HUES6 (cell line): ENCODE data around the gene MAGED4.

Source experiments
- H3K27ac ChIP-seq: 2 replicates; pipeline ENCODE4 v1.7.0; 2013; ENCODE audit warnings: low read depth, mild to moderate bottlenecking, low read length, inconsistent platforms
- H3K27me3 ChIP-seq: 2 replicates; pipeline ENCODE4 v1.6.1; 2013; ENCODE audit warnings: low read length; ENCODE audit not compliant: control insufficient read depth, insufficient read depth
- H3K36me3 ChIP-seq: 2 replicates; pipeline ENCODE4 v1.6.1; 2013; ENCODE audit warnings: low read length; ENCODE audit not compliant: control insufficient read depth, insufficient read depth
- H3K4me1 ChIP-seq: 2 replicates; pipeline ENCODE4 v1.6.1; 2013; ENCODE audit warnings: low read length; ENCODE audit not compliant: control insufficient read depth, insufficient read depth
- H3K4me3 ChIP-seq: 2 replicates; pipeline ENCODE4 v1.5.1; 2013; ENCODE audit warnings: low read depth, low read length
- H3K9ac ChIP-seq: one replicate; pipeline ENCODE4 v1.6.1; 2013; ENCODE audit warnings: mild to moderate bottlenecking, low read length
- H3K9me3 ChIP-seq: 2 replicates; pipeline ENCODE4 v1.6.1; 2013; ENCODE audit warnings: low read depth, low read length; ENCODE audit not compliant: control insufficient read depth, insufficient read depth

The MAGED4 gene

DNA sequence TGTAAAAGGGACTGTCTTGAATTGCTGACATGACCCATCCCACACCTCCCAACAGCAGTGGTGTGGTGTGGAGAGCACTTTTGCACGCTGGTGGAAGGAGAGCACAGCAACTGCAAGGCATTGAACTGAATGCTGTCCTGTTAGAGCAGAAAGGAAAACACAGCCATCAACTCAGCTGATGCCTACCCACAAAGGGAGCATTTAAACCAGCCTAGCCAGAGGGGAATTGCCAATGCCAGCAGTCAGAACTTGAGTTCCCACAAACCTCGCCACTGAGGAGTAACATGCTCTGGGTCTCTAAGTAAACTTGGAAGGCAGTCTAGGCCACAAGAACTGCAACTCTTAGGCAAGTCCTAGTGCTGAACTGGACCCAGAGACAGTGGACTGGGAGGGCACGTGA is 31.9 kb downstream of the MAGED4 start:
- peaks cover 6% of the 10 kb centered on the region; the same call in 1 of the 2 replicates for H3K4me1 ChIP-seq
- no peak overlapping the region for H3K27ac ChIP-seq
- H3K36me3 ChIP-seq, result no peaks in the 10 kb centered on the region
- no peak overlapping the region for H3K4me3 ChIP-seq
- no peak overlapping the region for H3K9ac ChIP-seq
- H3K27me3 ChIP-seq, result peaks cover 3% of the 10 kb centered on the region; the same call in 1 of the 2 replicates
- H3K9me3 ChIP-seq, result peaks cover 33% of the 10 kb centered on the region

- Histone ChIP-seq H3K36me3 (no peaks in the 10 kb centered on the region), H3K4me1 (peaks cover 6% of the 10 kb centered on the region; the same call in 1 of the 2 replicates), H3K9ac (no peak overlapping the region), H3K4me3 (no peak overlapping the region), H3K27ac (no peak overlapping the region), H3K27me3 (peaks cover 3% of the 10 kb centered on the region; the same call in 1 of the 2 replicates), H3K9me3 (peaks cover 34% of the 10 kb centered on the region)
Measured at GRCh38 chrX:52217494-52218160, 32.9 kb downstream of the MAGED4 start.

DNA sequence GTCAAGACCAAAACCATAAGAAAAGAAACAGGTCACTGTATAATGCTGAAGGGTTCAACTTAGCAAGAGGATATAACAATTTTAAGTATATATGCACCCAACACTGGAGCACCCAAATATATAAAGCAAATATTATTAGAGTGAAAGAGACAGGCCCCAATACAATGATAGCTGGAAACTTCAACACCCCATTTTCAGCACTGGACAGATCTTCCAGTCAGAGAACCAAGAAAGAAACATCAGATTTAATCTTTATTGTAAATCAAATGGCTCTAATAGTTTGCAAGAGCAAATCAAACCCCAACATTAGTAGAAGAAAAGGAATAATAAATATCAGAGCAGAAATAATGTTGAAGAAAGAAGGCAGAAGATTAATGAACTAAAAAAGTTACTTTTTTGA is 36.2 kb downstream of the MAGED4 start:
- H3K27me3 ChIP-seq, result no peaks in the 10 kb centered on the region
- no peak overlapping the region for H3K27ac ChIP-seq
- H3K9ac ChIP-seq, result no peak overlapping the region
- H3K4me3 ChIP-seq, result no peak overlapping the region
- peaks cover 34% of the 10 kb centered on the region for H3K9me3 ChIP-seq
- H3K4me1 ChIP-seq, result peaks cover 6% of the 10 kb centered on the region; the same call in 1 of the 2 replicates
- no peaks in the 10 kb centered on the region for H3K36me3 ChIP-seq
